ENCODE data around the gene SCYGR7. TPM values are rescaled to one million over a fixed set of nuclear protein-coding genes. Genes with fewer than 3 reads are reported as not detected.

Gene SCYGR7
- polyA plus RNA-seq, 1 donor from 2014 or later, result not detected

GRCh38 chr2:227703961-227704360, 24.2 kb upstream of the SCYGR7 start:
- Histone ChIP-seq H3K9ac (ENCODE audit: low read length) (no peak overlapping the region), H2AFZ (ENCODE audit: low read depth, low read length) (no peak overlapping the region), H3F3A (ENCODE audit: insufficient read depth, low read length, poor library complexity, severe bottlenecking) (no peaks in the 10 kb centered on the region), H3K9me2 (ENCODE audit: insufficient read depth, low read length) (no peaks in the 10 kb centered on the region), H3K4me2 (ENCODE audit: low read length) (no peak overlapping the region), H3K4me3 (ENCODE audit: low read length) (no peak overlapping the region), H3K27ac (ENCODE audit: low read length) (no peak overlapping the region), H3K9me3 (ENCODE audit: low read length) (no peaks in the 10 kb centered on the region), H3K36me3 (ENCODE audit: insufficient read depth, low read length) (no peaks in the 10 kb centered on the region), H3K79me2 (replicated peaks; ENCODE audit: insufficient read depth, low read length) (no peaks in the 10 kb centered on the region), H4K20me1 (ENCODE audit: insufficient read depth) (no peaks in the 10 kb centered on the region), H3K27me3 (ENCODE audit: insufficient read depth, low read depth, low read length) (no peaks in the 10 kb centered on the region)
- TF ChIP-seq EZH2 (IDR thresholded peaks at IDR 0.05; ENCODE audit: borderline replicate concordance, insufficient read depth, low read length, poor library complexity, severe bottlenecking) (no peak), SMC3 (conservative IDR thresholded peaks at IDR 0.05; ENCODE audit: poor library complexity) (no peak), POLR2AphosphoS5 (IDR thresholded peaks at IDR 0.05) (no peak), EP300 (conservative IDR thresholded peaks at IDR 0.05; ENCODE audit: poor library complexity, severe bottlenecking) (no peak), TAF1 (IDR thresholded peaks at IDR 0.05; ENCODE audit: low read depth) (no peak), REST (IDR thresholded peaks at IDR 0.05; ENCODE audit: borderline replicate concordance) (no peak), CTCF (IDR thresholded peaks at IDR 0.05; ENCODE audit: poor library complexity, severe bottlenecking) (no peak), MXI1 (conservative IDR thresholded peaks at IDR 0.05; ENCODE audit: poor library complexity, severe bottlenecking) (no peak), RAD21 (conservative IDR thresholded peaks at IDR 0.05) (no peak)

- H3K9me3 ChIP-seq (ENCODE audit: low read length), result no peaks in the 10 kb centered on the region
- H3K27me3 ChIP-seq (ENCODE audit: insufficient read depth, low read depth, low read length), result no peaks in the 10 kb centered on the region
- no peak overlapping the region for H3K4me3 ChIP-seq (ENCODE audit: low read length)
- no peak overlapping the region for H3K9ac ChIP-seq (ENCODE audit: low read length)
- H3F3A ChIP-seq (ENCODE audit: insufficient read depth, low read length, poor library complexity, severe bottlenecking), result no peaks in the 10 kb centered on the region
- no peaks in the 10 kb centered on the region for H4K20me1 ChIP-seq (ENCODE audit: insufficient read depth)
- no peak overlapping the region for H2AFZ ChIP-seq (ENCODE audit: low read depth, low read length)
- H3K27ac ChIP-seq (ENCODE audit: low read length), result no peak overlapping the region
- no peak for TF ChIP-seq CTCF (IDR thresholded peaks at IDR 0.05; ENCODE audit: poor library complexity, severe bottlenecking)
- TF ChIP-seq REST (IDR thresholded peaks at IDR 0.05; ENCODE audit: borderline replicate concordance), result no peak
- no peak for TF ChIP-seq EZH2 (IDR thresholded peaks at IDR 0.05; ENCODE audit: borderline replicate concordance, insufficient read depth, low read length, poor library complexity, severe bottlenecking)
- TF ChIP-seq RAD21 (conservative IDR thresholded peaks at IDR 0.05), result no peak
- TF ChIP-seq MXI1 (conservative IDR thresholded peaks at IDR 0.05; ENCODE audit: poor library complexity, severe bottlenecking), result no peak
- TF ChIP-seq TAF1 (IDR thresholded peaks at IDR 0.05; ENCODE audit: low read depth), result no peak
- TF ChIP-seq POLR2AphosphoS5 (IDR thresholded peaks at IDR 0.05), result no peak
- TF ChIP-seq SMC3 (conservative IDR thresholded peaks at IDR 0.05; ENCODE audit: poor library complexity), result no peak
- TF ChIP-seq EP300 (conservative IDR thresholded peaks at IDR 0.05; ENCODE audit: poor library complexity, severe bottlenecking), result no peak
- no peaks in the 10 kb centered on the region for H3K36me3 ChIP-seq (ENCODE audit: insufficient read depth, low read length)
- no peaks in the 10 kb centered on the region for H3K9me2 ChIP-seq (ENCODE audit: insufficient read depth, low read length)
- H3K79me2 ChIP-seq (replicated peaks; ENCODE audit: insufficient read depth, low read length), result no peaks in the 10 kb centered on the region
- H3K4me2 ChIP-seq (ENCODE audit: low read length), result no peak overlapping the region
Measured at GRCh38 chr2:227706859-227707258, 21.3 kb upstream of the SCYGR7 start.

Measured in neural cell (in vitro differentiated cells).